GM23248 (cell line): ENCODE data around the gene PARP8. TPM values are rescaled to one million over a fixed set of nuclear protein-coding genes. Genes with fewer than 3 reads are reported as not detected.
"Not testable (repeated sequence)": the region's sequence is repeated elsewhere in the genome, so short reads cannot be mapped to it uniquely, and the experiment has no call there.

ENCODE experiments used
- DNase-seq: peaks from one replicate; pipeline ENCODE4 v3.0.0-alpha.2; 2015
- H2AFZ ChIP-seq: fragments of 200-600 bp; sonication (generic); 2 replicates; pipeline ENCODE4 v1.6.1; 2016; ENCODE audit warnings: antibody characterized with exemption
- H3F3A ChIP-seq: fragments of 200-600 bp; sonication (generic); 2 replicates; pipeline ENCODE4 v1.6.1; 2016; ENCODE audit warnings: mild to moderate bottlenecking, antibody characterized with exemption, mixed run types; ENCODE audit not compliant: insufficient read depth
- H3K27ac ChIP-seq: fragments of 200-600 bp; sonication (generic); 2 replicates; pipeline ENCODE4 v1.5.1; 2016; ENCODE audit warnings: mild to moderate bottlenecking
- H3K27me3 ChIP-seq: fragments of 200-600 bp; sonication (generic); replicated peaks from 2 replicates; pipeline ENCODE4 v1.6.1; 2016; ENCODE audit warnings: mild to moderate bottlenecking; ENCODE audit not compliant: insufficient read depth
- H3K36me3 ChIP-seq: fragments of 200-600 bp; sonication (generic); 2 replicates; pipeline ENCODE4 v1.6.1; 2016; ENCODE audit warnings: low read depth, mild to moderate bottlenecking
- H3K4me1 ChIP-seq: fragments of 200-600 bp; sonication (generic); 2 replicates; pipeline ENCODE4 v1.6.1; 2016; ENCODE audit warnings: mild to moderate bottlenecking; ENCODE audit not compliant: insufficient read depth
- H3K4me2 ChIP-seq: fragments of 200-600 bp; sonication (generic); one replicate; pipeline ENCODE4 v1.6.1; 2016; ENCODE audit warnings: mild to moderate bottlenecking; ENCODE audit not compliant: unreplicated experiment
- H3K4me3 ChIP-seq: fragments of 200-600 bp; sonication (generic); 2 replicates; pipeline ENCODE4 v1.5.1; 2016; ENCODE audit warnings: mild to moderate bottlenecking
- H3K79me2 ChIP-seq: fragments of 200-600 bp; sonication (generic); 2 replicates; pipeline ENCODE4 v1.6.1; 2016; ENCODE audit warnings: mild to moderate bottlenecking; ENCODE audit not compliant: insufficient read depth
- H3K9ac ChIP-seq: fragments of 200-600 bp; sonication (generic); 2 replicates; pipeline ENCODE4 v1.6.1; 2016; ENCODE audit warnings: mild to moderate bottlenecking
- H3K9me2 ChIP-seq: fragments of 200-600 bp; sonication (generic); 2 replicates; pipeline ENCODE4 v1.6.1; 2016; ENCODE audit warnings: mixed run types, mild to moderate bottlenecking, moderate library complexity; ENCODE audit not compliant: insufficient read depth
- H3K9me3 ChIP-seq: fragments of 200-600 bp; sonication (generic); one replicate; pipeline ENCODE4 v1.6.1; 2017; ENCODE audit warnings: low read depth
- H4K20me1 ChIP-seq: fragments of 200-600 bp; sonication (generic); 2 replicates; pipeline ENCODE4 v1.6.0; 2016; ENCODE audit not compliant: insufficient read depth
- EZH2 ChIP-seq: fragments of 200-600 bp; sonication (generic); IDR thresholded peaks from 2 replicates; pipeline ENCODE4 v1.6.1; 2018; ENCODE audit warnings: antibody characterized with exemption, mild to moderate bottlenecking; ENCODE audit not compliant: insufficient read depth, poor library complexity, severe bottlenecking
- EZH2phosphoT487 ChIP-seq: fragments of 200-600 bp; sonication (generic); IDR thresholded peaks from 2 replicates; pipeline ENCODE4 v1.6.1; 2018; ENCODE audit warnings: antibody characterized with exemption, moderate library complexity, mild to moderate bottlenecking, low read depth; ENCODE audit not compliant: insufficient read depth
- WGBS, 2 experiments: methylation state at CpG; one replicate each; pipeline ENCODE4 v1.1.6; 2015 to 2017; ENCODE audit warnings: low lambda C conversion rate in 2 of 2, low coverage in 1 of 2; ENCODE audit errors: missing lambda C conversion rate in 2 of 2; 5-methylcytosine and 5-hydroxymethylcytosine counted together
- in situ Hi-C: fragments of 300-500 bp; cut with MboI; formaldehyde crosslinking; loops from 2 replicates; pipeline ENCODE4 v1.15.0; 2020
- polyA plus RNA-seq: library from polyadenylated mRNA; unstranded; fragments of >200 nt; fragmentation: Nextera tagmentation; extraction: Ambion mirVana; gene quantifications from 2 replicates; pipeline ENCODE4 v1.2.1, GENCODE V29; 2016
- total RNA-seq: library from RNA; depleted of rRNA; stranded (reverse); fragments of >200 nt; shearing (Covaris generic); gene quantifications from 2 replicates; pipeline ENCODE4 v1.2.3, GENCODE V29; 2014

The PARP8 gene
- total and polyA plus RNA-seq, 2 experiments from 2014 or later, result 1.1 to 2.5 TPM

DNA sequence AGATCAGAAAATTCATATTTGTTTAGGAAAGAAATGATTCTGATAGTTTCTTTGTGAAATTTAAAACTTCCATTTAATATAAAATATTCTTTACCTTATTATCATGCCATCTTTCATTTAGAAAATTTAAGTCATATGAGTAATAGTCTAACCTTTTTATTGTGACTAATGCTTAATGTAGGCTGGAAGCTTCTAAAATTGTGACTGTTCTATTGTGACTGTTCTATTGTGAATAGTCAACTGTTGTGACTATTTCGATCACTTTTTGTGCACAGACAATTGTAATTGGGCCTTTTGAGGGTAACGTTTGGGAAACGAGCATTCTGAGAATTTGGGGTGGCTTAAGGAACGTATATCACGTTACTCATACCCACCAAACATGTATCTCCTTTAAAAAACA is 100.0 kb downstream of the PARP8 start:
- DNase-seq, result peak; percentile 30
- Histone ChIP-seq H3K4me3 (no peak overlapping the region), H3K79me2 (no peaks in the 10 kb centered on the region), H3F3A (peaks cover 9% of the 10 kb centered on the region), H3K27ac (no peak overlapping the region), H3K9me2 (no peaks in the 10 kb centered on the region), H2AFZ (no peak overlapping the region), H3K9ac (no peak overlapping the region), H3K4me1 (peaks cover 23% of the 10 kb centered on the region), H3K9me3 (no peaks in the 10 kb centered on the region), H4K20me1 (no peaks in the 10 kb centered on the region), H3K36me3 (no peaks in the 10 kb centered on the region), H3K27me3 (no peaks in the 10 kb centered on the region), H3K4me2 (peak overlapping the region; percentile 14)
- in situ Hi-C loops, result no loop called here
- no peak for TF ChIP-seq EZH2
- no peak for TF ChIP-seq EZH2phosphoT487
- 62% methylated on average over 5 of the region's 5 CpGs for WGBS, 2 experiments

DNA sequence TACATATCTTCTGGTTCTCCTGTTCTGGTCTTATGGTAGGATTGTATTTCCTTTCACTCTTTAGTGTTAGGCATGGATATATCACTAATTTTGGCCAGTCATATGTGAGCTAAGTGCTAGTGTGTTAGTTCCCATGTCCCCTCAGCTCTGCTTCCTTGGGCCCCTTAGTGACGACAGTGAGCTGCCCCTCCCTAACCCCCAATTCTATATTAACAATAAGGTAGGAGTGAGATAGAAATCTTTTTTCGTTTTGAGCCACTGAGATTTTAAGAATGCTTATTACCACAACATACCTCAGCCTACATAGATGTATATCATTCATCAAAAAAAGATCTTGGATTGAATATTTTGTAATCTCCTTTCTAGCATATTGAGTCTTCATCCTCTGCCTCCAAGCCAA is 100.5 kb downstream of the PARP8 start:
- peaks cover 23% of the 10 kb centered on the region for H3K4me1 ChIP-seq
- H3K27ac ChIP-seq, result no peak overlapping the region

DNA sequence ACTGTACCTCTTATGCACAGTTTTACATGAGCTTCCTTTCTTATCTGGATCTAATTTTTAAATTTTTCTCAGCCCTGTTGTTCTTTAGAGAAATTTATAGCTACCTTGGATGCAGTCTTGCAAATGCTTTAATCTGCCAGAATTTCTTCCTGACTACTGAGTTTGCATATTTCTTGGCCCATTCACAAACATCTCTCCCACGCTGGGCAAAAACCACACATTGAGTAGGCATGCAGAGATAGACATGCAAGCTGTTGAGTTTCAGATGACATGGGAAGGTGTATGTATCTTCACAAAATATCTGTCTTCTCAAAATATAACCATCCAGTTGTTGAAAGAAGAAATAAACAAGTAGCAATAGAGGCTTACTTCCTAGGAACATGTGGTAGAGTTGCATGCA is 101.2 kb downstream of the PARP8 start:
- 9 to 13% methylated on average over 1 of the region's 1 CpG for WGBS, 2 experiments
- Histone ChIP-seq H3K4me1 (peaks cover 23% of the 10 kb centered on the region), H3K79me2 (no peaks in the 10 kb centered on the region), H3K9ac (no peak overlapping the region), H3K27me3 (no peaks in the 10 kb centered on the region), H2AFZ (no peak overlapping the region), H3K36me3 (no peaks in the 10 kb centered on the region), H3K9me3 (no peaks in the 10 kb centered on the region), H3K9me2 (no peaks in the 10 kb centered on the region), H3K4me2 (peak overlapping the region; percentile 31), H3K4me3 (no peak overlapping the region), H3K27ac (no peak overlapping the region), H4K20me1 (no peaks in the 10 kb centered on the region), H3F3A (peaks cover 9% of the 10 kb centered on the region)
- TF ChIP-seq EZH2 (no peak), EZH2phosphoT487 (no peak)
- peak; percentile 60 for DNase-seq
- in situ Hi-C loops, result no loop called here

More for the DNA sequence above, 100.5 kb downstream of the PARP8 start:
- no peak overlapping the region for H3K4me3 ChIP-seq
- H3K9me2 ChIP-seq, result no peaks in the 10 kb centered on the region
- H4K20me1 ChIP-seq, result no peaks in the 10 kb centered on the region
- in situ Hi-C loops, result no loop called here
- no peak overlapping the region for H3K9ac ChIP-seq
- H3K9me3 ChIP-seq, result no peaks in the 10 kb centered on the region
- WGBS, 2 experiments, result 47 to 51% methylated on average over 2 of the region's 2 CpGs
- H3K27me3 ChIP-seq, result no peaks in the 10 kb centered on the region
- no peak for TF ChIP-seq EZH2
- TF ChIP-seq EZH2phosphoT487, result no peak
- H2AFZ ChIP-seq, result no peak overlapping the region
- peaks cover 9% of the 10 kb centered on the region for H3F3A ChIP-seq
- H3K36me3 ChIP-seq, result no peaks in the 10 kb centered on the region
- peak overlapping the region; percentile 31 for H3K4me2 ChIP-seq
- no peak for DNase-seq
- H3K79me2 ChIP-seq, result no peaks in the 10 kb centered on the region

- Histone ChIP-seq H3K4me3 (no peak overlapping the region), H2AFZ (no peak overlapping the region), H3K4me2 (no peak overlapping the region), H4K20me1 (no peaks in the 10 kb centered on the region), H3F3A (peaks cover 9% of the 10 kb centered on the region), H3K9me3 (no peaks in the 10 kb centered on the region), H3K9ac (no peak overlapping the region), H3K79me2 (no peaks in the 10 kb centered on the region), H3K36me3 (no peaks in the 10 kb centered on the region), H3K27ac (no peak overlapping the region), H3K27me3 (no peaks in the 10 kb centered on the region), H3K4me1 (peaks cover 23% of the 10 kb centered on the region), H3K9me2 (no peaks in the 10 kb centered on the region)
- in situ Hi-C loops, result no loop called here
- 90 to 94% methylated on average over 4 of the region's 4 CpGs for WGBS, 2 experiments
- TF ChIP-seq EZH2 (no peak), EZH2phosphoT487 (no peak)
- no peak for DNase-seq
Observed at GRCh38 chr5:50768634-50769033, 102.2 kb downstream of the PARP8 start.

DNA sequence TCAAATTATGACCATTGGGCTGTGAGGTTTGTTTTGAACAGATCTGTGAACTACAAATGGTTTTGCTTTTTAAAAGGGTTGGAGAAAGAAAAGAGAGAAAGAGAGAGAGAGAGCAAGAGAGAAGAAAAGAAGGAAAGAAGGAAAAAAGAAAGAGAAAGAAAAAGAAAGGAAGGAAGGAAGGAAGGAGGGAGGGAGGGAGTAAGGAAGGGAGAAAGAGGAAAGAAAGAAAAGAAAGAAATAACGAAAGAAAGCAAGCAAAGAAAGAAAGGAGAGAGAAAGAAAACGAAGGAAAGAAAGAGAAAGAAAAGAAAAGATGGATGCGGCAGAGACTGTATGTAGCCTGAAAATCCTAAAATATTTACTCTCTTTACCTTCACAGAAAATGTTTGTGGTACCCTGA is 104.0 kb downstream of the PARP8 start:
- H3K27me3 ChIP-seq, result no peaks in the 10 kb centered on the region
- peaks cover 9% of the 10 kb centered on the region for H3F3A ChIP-seq
- no peak overlapping the region for H2AFZ ChIP-seq
- H3K9ac ChIP-seq, result no peak overlapping the region
- 68 to 96% methylated on average over 3 of the region's 3 CpGs for WGBS, 2 experiments
- H3K9me3 ChIP-seq, result no peaks in the 10 kb centered on the region
- peaks cover 23% of the 10 kb centered on the region for H3K4me1 ChIP-seq
- H3K4me3 ChIP-seq, result no peak overlapping the region
- no peak overlapping the region for H3K27ac ChIP-seq
- in situ Hi-C loops, result no loop called here
- no peak overlapping the region for H3K4me2 ChIP-seq
- TF ChIP-seq EZH2phosphoT487 (no peak), EZH2 (no peak)
- no peaks in the 10 kb centered on the region for H4K20me1 ChIP-seq
- H3K36me3 ChIP-seq, result no peaks in the 10 kb centered on the region
- H3K79me2 ChIP-seq, result no peaks in the 10 kb centered on the region
- H3K9me2 ChIP-seq, result no peaks in the 10 kb centered on the region
- no peak for DNase-seq

DNA sequence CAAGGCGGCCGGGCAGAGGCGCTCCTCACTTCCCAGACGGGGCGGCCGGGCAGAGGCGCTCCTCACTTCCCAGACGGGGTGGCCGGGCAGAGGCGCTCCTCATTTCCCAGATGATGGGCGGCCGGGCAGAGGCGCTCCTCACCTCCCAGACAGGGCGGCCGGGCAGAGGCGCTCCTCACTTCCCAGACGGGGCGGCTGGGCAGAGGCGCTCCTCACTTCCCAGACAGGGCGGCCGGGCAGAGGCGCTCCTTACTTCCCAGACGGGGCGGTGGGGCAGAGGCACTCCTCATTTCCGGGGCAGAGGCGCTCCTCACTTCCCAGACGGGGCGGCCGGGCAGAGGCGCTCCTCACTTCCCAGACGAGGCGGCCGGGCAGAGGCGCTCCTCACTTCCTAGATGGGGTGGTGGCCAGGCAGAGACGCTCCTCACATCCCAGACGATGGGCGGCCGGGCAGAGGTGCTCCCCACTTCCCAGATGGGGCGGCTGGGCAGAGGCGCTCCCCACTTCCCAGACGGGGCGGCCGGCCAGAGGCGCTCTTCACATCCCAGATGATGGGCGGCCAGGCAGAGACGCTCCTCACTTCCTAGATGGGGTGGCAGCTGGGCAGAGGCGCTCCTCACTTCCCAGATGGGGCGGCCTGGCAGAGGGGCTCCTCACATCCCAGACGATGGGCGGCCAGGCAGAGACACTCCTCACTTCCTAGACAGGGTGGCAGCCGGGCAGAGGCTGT is 108.2 kb downstream of the PARP8 start:
- H3K27ac ChIP-seq, H3K36me3 ChIP-seq, H4K20me1 ChIP-seq, H3K9me2 ChIP-seq, H3K27me3 ChIP-seq, H3K4me2 ChIP-seq, H3K9me3 ChIP-seq, in situ Hi-C loops, H3F3A ChIP-seq, H3K4me1 ChIP-seq, H3K79me2 ChIP-seq, DNase-seq, H3K4me3 ChIP-seq, H3K9ac ChIP-seq, H2AFZ ChIP-seq: not testable (repeated sequence)
- 97 to 100% methylated on average over 3 to 49 of the region's 51 CpGs for WGBS, 2 experiments
